Fibroblast of skin of right quadriceps (primary cell): ENCODE measurements around the gene PLLP.
"Not testable (repeated sequence)": the region's sequence is repeated elsewhere in the genome, so short reads cannot be mapped to it uniquely, and the experiment has no call there.

Source experiments
- DNase-seq: peaks from one replicate; pipeline ENCODE4 v3.0.0-alpha.2; 2013

The PLLP gene

GRCh38 chr16:57301126-57301817 lies 16.8 kb upstream of the PLLP start:
- DNase-seq, result peak; percentile 19

GRCh38 chr16:57300387-57301125 lies 16.1 kb upstream of the PLLP start:
- DNase-seq, result peak; percentile 98

DNA sequence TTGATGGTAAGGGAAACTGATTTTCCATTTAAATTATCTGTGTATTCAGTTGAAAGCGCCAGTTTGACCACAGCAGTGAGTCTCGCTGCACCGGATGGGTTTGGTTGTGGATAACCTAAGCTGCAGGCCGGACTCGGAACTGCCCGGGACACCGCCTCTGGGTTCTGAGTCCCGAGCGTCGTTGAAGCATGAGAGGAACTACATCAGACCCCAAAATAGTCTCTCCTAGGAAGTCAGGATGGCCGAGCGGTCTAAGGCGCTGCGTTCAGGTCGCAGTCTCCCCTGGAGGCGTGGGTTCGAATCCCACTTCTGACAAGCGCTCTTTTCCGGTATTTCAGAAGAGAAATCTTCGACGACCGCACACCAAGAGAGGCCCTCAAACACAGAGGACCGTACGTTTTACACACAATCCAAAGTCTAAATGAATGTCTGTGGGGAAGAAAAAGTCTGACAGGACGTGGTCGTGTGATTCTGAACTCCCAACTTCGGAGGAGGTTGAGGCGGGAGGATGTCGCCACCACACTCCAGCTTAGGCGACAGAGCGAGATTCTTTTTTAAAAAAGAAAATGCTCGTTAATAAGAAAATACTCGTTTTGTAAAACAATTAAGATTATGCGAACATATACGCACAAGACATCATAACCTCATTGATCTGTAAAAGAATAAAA lies 15.4 kb upstream of the PLLP start:
- DNase-seq, result peak; percentile 97

- DNase-seq, result peak; percentile 84
Observed at GRCh38 chr16:57299009-57299718, 14.7 kb upstream of the PLLP start.

- no peak for DNase-seq
Observed at GRCh38 chr16:57297856-57298255, 13.4 kb upstream of the PLLP start.

GRCh38 chr16:57289391-57290257 lies 5.2 kb upstream of the PLLP start:
- DNase-seq, result no peak

- DNase-seq, result no peak
Observed at GRCh38 chr16:57285379-57285778, 907 bp upstream of the PLLP start.

DNA sequence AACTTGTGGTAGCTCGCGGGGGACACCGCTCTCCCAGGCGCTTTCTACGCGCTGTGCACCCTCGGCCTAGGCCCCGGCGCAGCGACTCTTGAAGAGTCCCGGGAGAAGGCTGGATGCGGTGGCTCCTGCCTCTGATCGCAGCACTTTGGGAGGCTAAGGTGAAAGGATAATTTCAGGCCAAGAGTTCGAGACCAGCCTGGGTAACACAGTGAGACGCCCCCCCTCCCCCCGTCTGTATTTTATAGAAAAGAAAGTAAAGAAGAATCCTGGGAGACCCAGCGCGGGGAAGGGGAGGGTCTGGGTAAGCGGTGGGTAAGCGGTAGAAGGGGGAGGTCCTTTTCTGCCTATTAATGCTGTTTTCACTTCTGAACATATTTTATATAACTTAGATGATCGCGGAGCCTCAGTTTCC lies 486 bp upstream of the PLLP start:
- DNase-seq, result no peak

DNA sequence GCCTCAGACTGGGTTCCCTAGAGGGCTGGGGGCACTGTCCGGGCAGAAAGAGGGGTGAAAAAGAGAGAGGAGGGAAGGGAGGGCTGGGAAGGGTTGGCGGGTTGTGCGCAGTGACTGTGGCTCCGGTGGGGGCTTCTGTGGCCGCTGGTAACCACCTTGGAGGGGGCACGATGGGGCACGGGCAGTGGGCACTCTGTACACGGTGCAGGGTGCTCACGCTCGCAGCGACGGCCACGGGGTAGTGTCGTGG lies 588 bp downstream of the PLLP start:
- DNase-seq, result no peak

- DNase-seq, result no peak
Observed at GRCh38 chr16:57283214-57283958, 1.1 kb downstream of the PLLP start.

- no peak for DNase-seq
Observed at GRCh38 chr16:57282510-57283213, 1.8 kb downstream of the PLLP start.

DNA sequence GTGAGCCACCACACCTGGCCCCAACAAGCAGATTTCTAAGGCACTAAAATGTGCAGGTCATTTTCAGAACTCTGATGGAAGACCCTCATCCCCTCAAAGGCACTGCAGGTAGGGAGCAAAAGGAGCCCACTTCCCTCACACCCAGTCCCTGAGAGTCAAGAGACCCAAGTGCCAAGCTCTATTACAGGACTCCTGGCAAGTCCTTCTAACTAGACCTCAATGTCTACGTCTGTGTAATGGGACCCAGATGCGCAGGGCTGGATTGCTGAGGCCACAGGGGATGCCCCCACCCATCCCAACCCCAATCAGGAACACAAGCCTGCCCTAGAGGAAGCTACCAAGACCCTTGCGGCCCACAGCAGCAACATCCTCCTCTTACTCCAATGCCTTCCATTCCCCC lies 2.7 kb downstream of the PLLP start:
- no peak for DNase-seq

- no peak for DNase-seq
Observed at GRCh38 chr16:57279780-57280638, 4.5 kb downstream of the PLLP start.

- DNase-seq, result no peak
Observed at GRCh38 chr16:57278494-57278893, 6.0 kb downstream of the PLLP start.

GRCh38 chr16:57277586-57277985 lies 6.9 kb downstream of the PLLP start:
- DNase-seq, result peak; percentile 64

- DNase-seq, result no peak
Observed at GRCh38 chr16:57276596-57276995, 7.9 kb downstream of the PLLP start.

- not testable (repeated sequence) for DNase-seq
Observed at GRCh38 chr16:57275946-57276345, 8.5 kb downstream of the PLLP start.

DNA sequence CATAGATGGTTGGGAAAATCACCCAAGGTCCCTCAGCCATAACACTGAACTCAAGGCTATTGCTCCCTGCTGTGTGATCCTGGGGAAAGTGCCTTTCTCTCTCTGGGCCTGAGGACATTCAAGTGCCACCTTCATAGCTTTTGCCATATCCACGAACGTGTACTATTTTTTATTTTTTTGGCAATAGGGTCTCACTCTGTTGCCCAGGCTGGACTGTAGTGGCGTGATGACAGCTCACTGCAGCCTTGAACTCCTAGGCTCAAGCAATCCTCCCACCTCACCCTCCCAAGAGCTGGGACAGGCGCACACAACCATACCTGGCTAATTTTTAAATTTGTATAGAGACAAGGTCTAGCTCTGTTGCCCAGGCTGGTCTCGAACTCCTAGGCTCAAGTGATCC lies 10.6 kb downstream of the PLLP start:
- DNase-seq, result no peak

GRCh38 chr16:57273359-57273758 lies 11.1 kb downstream of the PLLP start:
- no peak for DNase-seq

- no peak for DNase-seq
Observed at GRCh38 chr16:57271867-57272495, 12.5 kb downstream of the PLLP start.
